Right renal pelvis (tissue), 4 donors: ENCODE measurements around the gene MT1A. TPM values are rescaled to one million over a fixed set of nuclear protein-coding genes. Genes with fewer than 3 reads are reported as not detected.
"Not testable (repeated sequence)": the region's sequence is repeated elsewhere in the genome, so short reads cannot be mapped to it uniquely, and the experiment has no call there.

Source experiments
- DNase-seq, 4 donors: peaks; one replicate each; pipeline ENCODE4 v3.0.0-alpha.2; 2013; ENCODE audit warnings: low read depth in 4 of 4, low spot score in 3 of 4, missing footprints in 1 of 4
- polyA plus RNA-seq, 4 donors: library from polyadenylated mRNA; unstranded; fragments of 120-200 nt; gene quantifications; one replicate each; pipeline ENCODE4 v1.2.1, GENCODE V29; 2013; ENCODE audit not compliant: insufficient read length in 4 of 4

Gene MT1A
- polyA plus RNA-seq, 4 donors = 0.38 TPM; not detected in 3

- DNase-seq = no peak
These were observed 14.1 kb downstream of the MT1A start for GRCh38 chr16:56652600-56652999.

GRCh38 chr16:56653218-56653617 is 14.8 kb downstream of the MT1A start:
- DNase-seq = no peak

- peak in 3 of 4 donors; percentile 41 to 62 (median 61) for DNase-seq
These were observed 19.3 kb downstream of the MT1A start, which contains the start of gene MT1F for GRCh38 chr16:56657555-56658326. Gene MT1F (plus strand): TSS chr16:56657959. CDS start chr16:56658059, 100 bp downstream.

GRCh38 chr16:56658327-56658875 is 19.9 kb downstream of the MT1A start:
- no peak for DNase-seq

GRCh38 chr16:56662357-56663354 is 24.2 kb downstream of the MT1A start:
- DNase-seq = no peak

- DNase-seq = no peak
These were observed 26.0 kb downstream of the MT1A start for GRCh38 chr16:56664506-56664905.

- DNase-seq = not testable (repeated sequence)
These were observed 27.1 kb downstream of the MT1A start for GRCh38 chr16:56665286-56666261.

GRCh38 chr16:56667581-56668571 is 29.4 kb downstream of the MT1A start, which contains the start of gene MT1G:
Gene MT1G (minus strand): TSS chr16:56668065. CDS start chr16:56667993, 72 bp downstream.
- no peak for DNase-seq

- DNase-seq = no peak
These were observed 30.8 kb downstream of the MT1A start, which contains the start of gene MT1H for GRCh38 chr16:56669005-56669839. Gene MT1H (plus strand): TSS chr16:56669814. CDS start chr16:56669885, 71 bp downstream.

- no peak for DNase-seq
These were observed 31.6 kb downstream of the MT1A start for GRCh38 chr16:56669840-56670619.

GRCh38 chr16:56670620-56670934 is 32.1 kb downstream of the MT1A start:
- no peak for DNase-seq

GRCh38 chr16:56671691-56672090 is 33.2 kb downstream of the MT1A start:
- DNase-seq = not testable (repeated sequence)

GRCh38 chr16:56672171-56672570 is 33.7 kb downstream of the MT1A start:
- DNase-seq = not testable (repeated sequence)

GRCh38 chr16:56672761-56673536 is 34.5 kb downstream of the MT1A start:
- no peak for DNase-seq

- DNase-seq = no peak
These were observed 35.5 kb downstream of the MT1A start for GRCh38 chr16:56673921-56674320.

- not testable (repeated sequence) for DNase-seq
These were observed 36.1 kb downstream of the MT1A start for GRCh38 chr16:56674570-56674969.
